GM12874 (cell line): ENCODE data around the gene PRXL2B.

Source experiments
- TF ChIP-seq, protein P1 (sequence below): IDR thresholded peaks from 2 replicates; pipeline ENCODE4 v1.5.1; 2011; ENCODE audit warnings: low read depth, mild to moderate bottlenecking, control low read depth, low read length, moderate library complexity; ENCODE audit not compliant: insufficient read depth

Gene PRXL2B

DNA sequence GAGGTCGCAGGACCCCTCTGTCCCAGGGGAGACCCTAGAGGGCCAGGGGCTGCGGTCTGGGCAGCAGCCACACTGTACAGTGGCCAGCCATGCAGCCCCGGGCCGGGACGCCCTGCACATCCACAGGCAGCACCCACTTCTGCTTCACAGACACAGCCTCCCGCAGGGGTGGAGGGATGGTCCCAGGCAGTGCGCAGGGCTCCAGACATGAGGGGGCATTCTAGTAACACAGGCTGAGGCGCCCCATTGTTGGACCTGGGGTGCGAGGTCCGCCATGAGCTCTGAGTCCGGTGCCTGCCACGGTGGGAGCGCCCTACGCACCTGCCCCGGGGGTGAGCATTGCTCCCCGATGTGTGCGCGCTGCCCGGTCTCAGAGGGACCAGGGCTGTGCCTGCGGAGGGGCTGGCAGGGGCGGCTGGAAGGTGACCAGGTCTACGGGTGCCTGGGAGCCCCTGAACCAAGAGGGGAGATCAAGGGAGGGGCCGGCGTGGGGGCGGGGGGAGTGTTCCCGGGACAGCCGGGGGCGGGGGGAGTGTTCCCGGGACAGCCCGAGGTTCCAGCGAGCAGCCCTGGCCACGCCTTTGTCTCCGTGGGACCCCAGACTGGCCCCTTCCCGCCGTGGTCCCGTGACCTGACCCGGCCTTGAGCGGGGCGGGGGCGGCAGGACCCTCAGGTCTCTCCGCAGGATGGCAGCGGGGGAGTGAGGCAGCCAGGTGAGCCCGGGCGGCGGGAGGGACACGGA, 41.8 kb downstream of the PRXL2B start:
- TF ChIP-seq, protein P1, sequence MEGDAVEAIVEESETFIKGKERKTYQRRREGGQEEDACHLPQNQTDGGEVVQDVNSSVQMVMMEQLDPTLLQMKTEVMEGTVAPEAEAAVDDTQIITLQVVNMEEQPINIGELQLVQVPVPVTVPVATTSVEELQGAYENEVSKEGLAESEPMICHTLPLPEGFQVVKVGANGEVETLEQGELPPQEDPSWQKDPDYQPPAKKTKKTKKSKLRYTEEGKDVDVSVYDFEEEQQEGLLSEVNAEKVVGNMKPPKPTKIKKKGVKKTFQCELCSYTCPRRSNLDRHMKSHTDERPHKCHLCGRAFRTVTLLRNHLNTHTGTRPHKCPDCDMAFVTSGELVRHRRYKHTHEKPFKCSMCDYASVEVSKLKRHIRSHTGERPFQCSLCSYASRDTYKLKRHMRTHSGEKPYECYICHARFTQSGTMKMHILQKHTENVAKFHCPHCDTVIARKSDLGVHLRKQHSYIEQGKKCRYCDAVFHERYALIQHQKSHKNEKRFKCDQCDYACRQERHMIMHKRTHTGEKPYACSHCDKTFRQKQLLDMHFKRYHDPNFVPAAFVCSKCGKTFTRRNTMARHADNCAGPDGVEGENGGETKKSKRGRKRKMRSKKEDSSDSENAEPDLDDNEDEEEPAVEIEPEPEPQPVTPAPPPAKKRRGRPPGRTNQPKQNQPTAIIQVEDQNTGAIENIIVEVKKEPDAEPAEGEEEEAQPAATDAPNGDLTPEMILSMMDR: no peak

DNA sequence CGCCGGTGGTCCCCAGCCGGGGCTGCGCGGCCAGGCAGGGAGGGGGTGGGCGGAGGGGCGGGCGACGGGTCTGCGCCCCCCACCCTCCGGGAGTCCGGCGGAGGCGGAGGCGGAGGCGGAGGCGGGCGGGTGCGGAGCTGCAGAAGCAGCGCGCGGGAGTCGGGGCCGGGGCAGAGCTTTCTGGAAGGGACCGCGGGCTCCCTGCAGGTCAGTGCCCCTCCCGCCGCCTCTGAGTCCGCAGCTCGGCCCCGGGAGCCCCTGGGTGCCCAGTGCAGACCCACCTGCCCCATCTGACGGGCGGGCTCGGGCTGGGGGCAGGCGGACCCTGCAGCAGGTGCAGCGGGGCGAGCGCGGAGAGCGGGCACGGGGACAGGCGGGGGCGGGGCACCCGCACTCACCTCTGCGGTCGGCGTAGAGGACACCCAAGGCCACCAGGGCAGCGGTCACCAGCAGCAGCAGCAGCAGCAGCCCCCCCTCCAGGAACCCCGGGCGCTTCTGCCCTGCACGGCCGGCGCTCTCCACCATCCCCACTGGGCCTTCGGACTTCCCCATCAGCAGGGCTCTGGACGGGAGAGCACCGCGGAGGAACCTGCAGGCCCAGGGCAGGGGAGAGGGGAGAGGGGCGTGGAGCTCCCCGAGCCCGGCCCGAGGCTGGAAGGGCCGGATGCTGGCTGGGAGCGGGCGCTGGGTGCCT, 42.5 kb downstream of the PRXL2B start:
- TF ChIP-seq, protein P1: no peak

DNA sequence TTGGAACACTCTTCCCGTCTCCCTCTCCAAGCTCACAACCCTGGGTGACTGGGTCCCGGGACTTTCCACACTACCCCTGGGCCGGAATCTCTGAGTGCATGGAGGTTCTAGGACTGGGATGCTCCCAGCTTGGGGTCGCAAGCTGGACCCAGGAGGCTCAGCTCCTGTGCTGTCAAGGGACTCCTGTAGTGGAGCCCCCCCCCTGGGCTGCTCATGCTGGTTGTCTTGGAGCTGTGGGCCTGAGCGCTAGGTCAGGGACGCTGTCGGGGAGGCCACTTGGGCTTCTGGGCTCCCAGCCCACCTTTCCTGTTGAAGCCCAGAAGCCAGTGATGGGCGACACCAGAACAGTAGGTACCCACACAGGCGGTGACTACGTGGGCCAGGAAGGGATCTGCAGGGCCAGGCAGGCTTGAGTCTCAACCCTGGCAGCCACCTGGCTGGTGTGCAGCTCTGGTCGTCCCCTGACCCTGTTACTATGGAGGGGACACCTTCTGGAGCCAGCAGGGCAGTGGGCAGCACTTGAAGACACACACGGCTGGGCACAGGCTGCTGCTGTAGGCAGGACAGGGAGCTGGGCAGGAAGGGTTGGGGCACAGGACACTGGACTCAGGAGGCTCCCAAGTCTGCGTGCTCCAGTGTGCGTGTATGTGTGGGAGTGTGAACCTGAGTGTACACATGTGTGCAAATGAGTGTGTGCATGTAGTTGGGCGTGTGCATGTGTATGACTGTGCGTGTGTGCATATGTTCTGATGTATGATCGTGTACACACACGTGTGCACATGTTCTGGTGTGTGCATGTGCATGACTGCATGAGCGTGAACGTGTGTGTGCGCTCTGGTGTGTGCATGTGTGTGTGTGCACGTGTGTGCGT, 43.3 kb downstream of the PRXL2B start:
- TF ChIP-seq, protein P1: no peak

DNA sequence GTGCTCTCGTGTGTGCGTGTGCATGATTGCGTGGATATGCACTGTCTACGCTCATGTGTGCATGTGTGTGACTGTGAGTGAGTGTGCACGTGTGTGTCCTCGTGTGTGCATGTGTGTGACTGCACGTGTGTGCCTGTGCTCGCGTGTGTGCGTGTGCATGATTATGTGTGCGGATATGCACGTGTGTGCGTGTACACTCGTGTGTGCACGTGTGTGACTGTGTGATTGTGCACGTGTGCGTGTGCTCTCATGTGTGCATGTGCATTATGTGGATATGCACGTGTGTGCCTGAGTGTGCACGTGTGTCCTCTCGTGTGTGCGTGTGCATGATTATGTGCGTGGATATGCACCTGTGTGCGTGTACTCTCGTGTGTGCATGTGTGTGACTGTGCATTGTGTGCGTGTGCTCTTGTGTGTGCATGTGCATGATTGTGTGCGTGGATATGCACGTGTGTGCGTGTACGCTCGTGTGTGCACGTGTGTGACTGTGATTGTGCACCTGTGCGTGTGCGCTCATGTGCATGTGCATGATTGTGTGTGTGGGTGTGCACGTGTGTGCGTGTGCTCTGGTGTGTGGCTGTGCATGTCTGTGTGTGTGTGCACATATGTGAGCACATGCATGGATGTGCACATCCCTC, 44.0 kb downstream of the PRXL2B start:
- TF ChIP-seq, protein P1: no peak

DNA sequence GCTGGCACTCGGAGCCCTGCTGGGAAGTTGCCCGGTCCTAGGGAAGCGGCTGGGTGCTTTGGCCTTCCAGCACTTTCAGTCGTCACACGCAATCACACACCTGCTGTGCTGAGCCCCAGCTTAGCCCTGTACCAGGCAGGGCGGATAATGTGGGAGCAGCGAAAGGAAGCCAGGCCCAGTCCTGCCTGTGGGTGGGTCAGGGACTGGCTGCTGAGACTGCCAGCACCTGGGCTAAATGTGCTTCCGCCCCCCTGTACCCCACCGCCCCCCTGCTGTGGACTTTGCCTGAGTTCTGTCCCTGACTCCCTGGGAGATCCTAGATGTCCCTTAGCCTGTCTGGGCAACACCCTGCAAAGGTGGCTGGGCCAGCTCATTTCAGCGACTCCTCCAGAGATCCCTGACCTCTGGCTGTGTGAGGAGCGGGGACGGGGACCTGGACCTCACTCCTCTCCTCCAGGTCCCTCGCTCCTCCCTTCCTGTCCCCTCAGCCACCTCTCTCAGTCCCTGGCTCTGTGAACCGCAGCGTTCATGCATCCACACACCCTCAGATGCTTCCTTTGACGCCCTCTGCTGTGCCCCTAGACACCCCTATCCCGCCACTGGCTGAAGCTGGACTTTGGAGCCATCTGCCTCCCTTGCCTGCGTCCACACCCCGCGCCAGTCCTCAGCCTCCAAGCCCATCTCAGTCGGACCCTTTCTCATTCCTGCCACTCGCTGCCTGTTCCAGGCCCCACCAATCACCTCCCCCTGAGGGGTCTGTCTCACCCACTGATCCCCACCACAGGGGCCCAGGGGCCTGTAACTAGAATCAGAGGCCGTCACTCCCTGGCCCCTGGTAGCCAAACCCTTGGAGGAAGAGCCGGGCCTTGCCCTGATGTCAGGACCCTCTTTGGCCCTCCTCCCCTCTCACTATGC, 44.8 kb downstream of the PRXL2B start:
- TF ChIP-seq, protein P1: no peak

DNA sequence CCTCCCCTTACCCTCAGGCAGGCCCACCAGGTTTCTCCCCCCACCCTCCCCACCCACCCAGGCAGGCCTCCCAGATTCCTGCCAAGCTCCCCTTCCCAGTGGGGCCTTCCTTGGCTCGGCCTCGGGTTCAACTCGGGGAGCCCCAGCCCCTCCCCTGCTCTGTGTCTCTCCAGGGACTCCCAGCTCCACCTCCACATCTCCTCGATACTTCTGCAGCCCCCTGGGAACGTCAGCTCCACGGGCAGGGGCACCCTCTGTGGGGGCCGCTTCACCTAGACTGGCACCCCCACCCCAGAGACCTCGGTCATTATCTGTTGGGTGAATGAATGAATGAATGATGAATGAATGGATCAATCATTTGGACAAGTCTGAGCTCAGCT, 45.5 kb downstream of the PRXL2B start:
- TF ChIP-seq, protein P1: no peak
